Inflammatory macrophage (primary cell): ENCODE results near the gene CFAP92.
A peak's percentile ranks its signal among the peaks of the same experiment; 100 is the strongest.

Experiments used
- DNase-seq, 2 donors: peaks; one replicate each; pipeline ENCODE4 v3.0.0-alpha.2; 2020 to 2022

CFAP92 gene

GRCh38 chr3:128864351-128864811 lies 129.5 kb downstream of the CFAP92 start:
- DNase-seq: peak; percentile 67 to 87

GRCh38 chr3:128863560-128863959 lies 130.3 kb downstream of the CFAP92 start:
- no peak for DNase-seq

- DNase-seq: no peak
Observed at GRCh38 chr3:128861491-128861890, 132.4 kb downstream of the CFAP92 start.
